Amniotic stem cell (primary cell): ENCODE data around the gene MIOX.

ENCODE experiments used
- DNase-seq: peaks from one replicate; lab custom pipeline; 2025; lab: John Stamatoyannopoulos, UW

MIOX gene

DNA sequence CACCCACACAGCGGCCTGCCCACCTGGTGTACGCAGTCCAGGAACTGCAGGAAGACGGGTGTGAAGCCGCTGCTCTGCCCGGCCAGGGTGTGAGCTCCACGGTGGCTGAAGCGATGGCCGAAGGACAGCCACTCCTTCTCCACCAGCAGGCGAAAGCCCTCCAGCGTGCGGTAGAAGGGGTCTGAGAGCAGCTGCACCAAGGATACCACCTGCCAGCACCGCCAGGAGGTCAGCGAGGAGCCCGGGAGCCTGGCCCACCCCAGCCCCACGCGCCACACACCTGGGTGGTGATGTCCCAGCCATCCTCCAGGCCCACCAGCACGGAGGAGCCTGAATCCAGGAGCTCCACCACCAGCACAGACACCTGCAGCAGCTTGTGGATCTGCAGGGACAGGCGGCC is 31.5 kb upstream of the MIOX start:
- DNase-seq, result no peak

DNA sequence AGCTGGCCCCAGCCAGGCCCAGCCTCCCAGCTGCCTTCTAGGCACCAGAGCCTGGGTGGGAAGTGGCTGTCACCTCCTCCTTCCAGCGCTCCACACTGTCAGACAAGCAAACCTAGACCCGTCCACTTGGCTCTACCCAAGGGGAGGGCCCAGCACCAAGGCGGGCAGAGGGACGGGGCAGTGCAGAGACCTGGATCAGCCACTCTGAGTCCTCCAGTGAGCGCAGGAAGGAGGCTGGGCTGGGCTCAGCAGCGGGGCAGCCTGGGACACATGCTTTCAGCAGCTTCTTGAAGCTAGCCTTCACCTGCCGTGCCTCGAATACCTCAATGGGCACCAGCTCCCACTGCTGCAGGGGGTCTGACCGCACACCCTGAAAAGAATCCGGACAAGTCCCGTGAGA is 30.6 kb upstream of the MIOX start:
- DNase-seq, result no peak

DNA sequence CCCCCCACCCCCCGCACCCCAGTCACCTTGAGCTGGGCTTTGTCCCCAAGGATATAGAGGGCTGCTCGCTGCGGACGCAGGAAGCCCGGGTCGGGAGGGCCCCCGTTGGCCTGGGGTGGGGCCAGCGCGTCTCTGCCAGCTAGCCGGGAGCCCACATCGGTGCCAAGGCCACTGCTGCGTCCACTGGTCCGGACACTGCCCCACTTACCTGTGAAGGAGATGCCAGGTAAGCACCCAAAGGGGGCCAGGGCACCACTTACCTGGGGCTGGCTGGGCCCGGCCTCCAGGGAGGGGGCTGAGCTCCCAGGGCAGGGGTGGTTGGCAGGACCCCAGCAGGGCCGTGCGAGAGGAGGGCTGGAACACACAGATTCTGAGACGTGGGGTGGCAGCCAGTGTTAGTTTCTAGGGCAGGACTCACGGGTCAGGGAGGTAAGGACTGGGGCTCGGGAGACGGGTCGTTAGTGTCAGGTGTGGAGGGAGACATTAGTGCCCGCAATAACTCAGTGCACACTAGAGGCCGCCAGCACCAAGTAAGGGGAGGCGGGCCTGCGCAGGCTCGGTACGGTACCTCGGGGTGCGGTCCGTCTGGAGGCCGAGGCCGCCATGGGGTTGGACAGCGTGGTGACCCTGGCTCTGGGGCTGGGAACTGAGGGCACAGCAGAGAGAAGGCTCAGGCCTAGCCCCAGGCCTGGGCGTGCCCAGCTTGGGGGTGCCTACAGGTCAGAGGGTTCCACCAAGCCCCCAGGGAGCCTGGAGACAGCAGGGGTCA is 30.0 kb upstream of the MIOX start:
- no peak for DNase-seq

DNA sequence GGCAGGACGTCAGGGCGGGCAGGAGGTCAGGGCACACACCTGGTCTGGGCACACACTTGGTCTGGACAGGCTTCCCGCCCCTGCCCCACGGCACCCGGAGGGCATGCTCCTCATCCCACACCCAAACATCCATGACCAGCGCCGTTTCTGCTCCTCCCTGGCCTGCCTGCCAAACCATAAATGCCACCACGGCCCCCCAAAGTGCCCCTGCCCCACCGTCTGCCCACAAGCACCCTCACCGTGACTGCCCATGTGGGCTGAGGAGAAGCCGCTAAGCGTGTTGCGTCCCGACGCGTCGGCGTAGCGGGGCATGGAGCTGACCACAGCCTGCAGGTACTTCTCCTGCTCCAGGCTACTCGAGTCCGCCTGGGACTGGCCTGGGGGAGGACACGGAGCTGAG is 27.6 kb upstream of the MIOX start:
- no peak for DNase-seq

DNA sequence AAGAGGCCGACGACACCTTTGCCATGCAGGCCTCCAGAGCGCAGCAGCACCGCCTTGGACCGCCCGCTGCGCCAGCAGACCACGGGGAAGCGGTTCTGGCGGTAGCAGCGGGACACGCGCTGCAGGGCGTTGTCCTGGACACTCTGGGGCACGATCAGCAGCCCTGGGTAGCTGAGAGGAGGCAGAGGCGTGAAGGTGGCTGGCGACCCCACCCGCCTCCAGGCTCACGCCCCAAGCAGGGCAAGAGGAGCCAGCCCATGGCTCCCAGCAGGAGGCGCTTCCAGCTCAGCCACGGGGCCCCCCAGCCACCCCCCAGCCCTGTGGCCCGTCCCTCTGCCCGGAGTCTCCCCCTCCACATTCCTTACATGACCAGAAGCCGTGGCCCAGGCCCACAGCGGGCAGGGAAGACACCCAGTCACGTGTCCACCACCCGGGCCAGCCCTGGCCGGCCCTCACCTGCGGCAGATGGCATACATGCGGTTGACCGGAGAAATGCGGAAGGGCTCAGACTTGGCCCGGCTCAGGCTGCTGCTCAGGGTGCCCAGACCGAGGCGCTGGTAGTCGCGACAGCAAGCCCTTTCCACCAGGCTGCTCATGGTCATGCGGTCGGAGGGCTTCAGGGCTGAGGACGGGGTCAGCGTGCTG is 27.0 kb upstream of the MIOX start:
- DNase-seq, result no peak

DNA sequence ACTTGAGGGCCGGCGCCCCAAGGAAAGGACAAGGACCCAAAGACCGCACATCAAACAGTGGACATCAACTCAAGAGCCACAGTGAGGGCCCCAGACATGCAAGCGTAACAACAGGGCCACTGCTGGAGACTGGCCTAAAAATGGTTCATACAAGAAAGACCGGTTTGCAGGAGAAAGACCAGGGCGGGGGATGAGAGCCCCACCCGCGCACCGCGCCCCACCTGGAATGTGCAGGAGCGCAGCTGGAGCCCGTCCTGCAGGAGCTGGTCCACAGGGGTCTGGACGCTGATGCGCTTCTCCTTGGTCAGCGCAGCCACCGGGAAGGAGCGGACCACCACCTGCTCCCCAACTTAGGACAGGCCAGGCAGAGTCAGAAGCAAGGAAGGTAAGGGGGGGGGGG is 25.7 kb upstream of the MIOX start:
- no peak for DNase-seq

DNA sequence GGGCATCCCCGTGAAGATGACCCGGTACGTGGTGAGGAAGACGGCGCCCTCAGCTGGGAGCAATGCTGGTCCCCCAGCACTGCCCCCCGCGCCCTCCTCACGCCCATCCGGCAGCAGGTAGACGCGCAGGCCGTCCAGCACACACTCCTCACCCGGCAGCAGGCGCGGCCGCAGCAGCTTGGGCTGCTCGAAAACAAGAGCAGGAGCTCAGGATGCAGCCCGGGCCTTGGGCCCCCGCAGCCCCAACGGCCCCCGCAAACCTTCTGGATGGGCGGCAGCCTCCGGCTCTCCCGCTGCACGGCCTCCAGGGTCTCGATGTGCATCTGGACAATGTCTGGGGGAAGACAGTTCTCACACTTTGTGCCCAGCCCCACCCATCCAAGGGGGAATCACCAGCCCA is 25.1 kb upstream of the MIOX start:
- no peak for DNase-seq

DNA sequence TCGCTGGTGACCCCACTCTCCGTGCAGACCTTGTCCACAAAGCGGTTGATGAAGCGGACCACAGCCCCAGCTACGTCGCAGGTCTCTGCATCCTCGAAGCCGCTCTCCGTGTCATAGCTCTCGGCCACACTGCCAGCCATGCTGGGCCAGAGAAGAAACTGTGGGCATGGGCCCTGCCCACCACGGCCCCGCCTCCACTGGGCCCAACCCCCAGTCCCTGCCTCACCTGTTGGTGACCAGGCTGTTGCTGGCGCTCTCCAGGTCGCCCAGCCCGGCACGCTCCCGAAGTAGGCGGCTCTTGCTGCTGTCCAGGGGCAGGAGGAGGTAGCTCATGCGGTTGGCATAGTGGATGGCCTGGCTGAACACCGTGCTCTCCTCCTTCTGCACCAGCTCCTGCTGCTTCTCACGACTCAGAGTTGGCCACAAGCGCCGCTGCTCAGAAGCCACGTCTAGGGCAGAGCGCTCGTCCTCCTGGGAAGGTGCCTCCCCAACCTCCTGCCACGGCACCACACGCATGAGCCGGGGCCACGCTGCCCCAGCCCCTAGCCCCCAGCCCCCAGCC is 24.6 kb upstream of the MIOX start:
- DNase-seq, result no peak

DNA sequence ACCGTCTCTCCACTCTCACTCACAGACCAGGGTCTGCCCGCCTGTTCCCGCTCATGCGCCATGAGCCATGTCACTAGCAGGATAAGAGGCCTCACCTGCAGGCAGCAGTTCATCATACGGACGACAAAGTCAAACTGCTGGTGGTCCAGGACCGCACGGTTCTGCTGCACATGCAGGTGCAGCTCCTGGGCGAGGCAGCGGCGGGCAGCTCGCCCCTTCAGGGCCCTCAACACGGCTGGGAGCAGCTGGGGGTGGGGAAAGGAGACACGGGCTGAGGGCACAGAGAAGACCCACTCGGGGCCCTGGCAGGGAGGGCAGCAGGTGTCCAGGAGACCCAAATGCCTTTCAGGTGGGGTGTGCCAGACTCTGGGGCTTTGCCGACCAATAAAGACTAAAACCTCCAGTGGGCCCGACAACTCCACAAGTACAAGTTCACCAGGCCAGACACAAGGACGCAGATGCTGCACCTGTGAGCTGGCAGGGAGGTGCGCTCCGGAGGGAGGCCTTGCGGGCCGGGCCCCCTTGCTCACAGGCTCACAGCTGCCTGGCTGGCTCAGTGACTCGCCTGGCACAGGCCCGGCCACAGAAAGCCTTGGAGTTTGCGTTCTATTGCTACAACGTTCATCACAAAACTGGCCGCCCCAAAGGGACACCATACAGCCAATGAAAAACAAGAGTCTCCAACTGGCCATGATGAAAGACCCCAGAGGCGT is 23.3 kb upstream of the MIOX start:
- no peak for DNase-seq

DNA sequence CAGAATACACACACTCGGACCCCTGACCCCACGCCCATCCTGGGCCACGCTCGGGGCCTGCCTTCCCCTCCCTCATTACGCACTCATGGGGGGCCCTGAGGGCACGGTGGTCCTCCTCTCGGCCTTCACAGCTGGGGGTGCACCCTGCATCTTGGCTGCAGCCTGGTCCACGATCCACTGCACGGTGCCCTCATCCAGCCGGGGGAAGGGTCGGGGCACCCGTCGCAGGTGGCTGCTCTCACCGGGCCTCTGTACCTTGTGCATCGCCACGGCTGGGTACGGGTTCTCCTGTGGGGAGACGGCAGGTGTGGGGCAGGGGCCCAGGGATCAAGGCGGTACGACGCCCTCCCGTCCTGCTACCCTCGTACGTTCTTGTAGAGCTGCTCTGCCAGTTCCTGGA is 22.2 kb upstream of the MIOX start:
- no peak for DNase-seq

DNA sequence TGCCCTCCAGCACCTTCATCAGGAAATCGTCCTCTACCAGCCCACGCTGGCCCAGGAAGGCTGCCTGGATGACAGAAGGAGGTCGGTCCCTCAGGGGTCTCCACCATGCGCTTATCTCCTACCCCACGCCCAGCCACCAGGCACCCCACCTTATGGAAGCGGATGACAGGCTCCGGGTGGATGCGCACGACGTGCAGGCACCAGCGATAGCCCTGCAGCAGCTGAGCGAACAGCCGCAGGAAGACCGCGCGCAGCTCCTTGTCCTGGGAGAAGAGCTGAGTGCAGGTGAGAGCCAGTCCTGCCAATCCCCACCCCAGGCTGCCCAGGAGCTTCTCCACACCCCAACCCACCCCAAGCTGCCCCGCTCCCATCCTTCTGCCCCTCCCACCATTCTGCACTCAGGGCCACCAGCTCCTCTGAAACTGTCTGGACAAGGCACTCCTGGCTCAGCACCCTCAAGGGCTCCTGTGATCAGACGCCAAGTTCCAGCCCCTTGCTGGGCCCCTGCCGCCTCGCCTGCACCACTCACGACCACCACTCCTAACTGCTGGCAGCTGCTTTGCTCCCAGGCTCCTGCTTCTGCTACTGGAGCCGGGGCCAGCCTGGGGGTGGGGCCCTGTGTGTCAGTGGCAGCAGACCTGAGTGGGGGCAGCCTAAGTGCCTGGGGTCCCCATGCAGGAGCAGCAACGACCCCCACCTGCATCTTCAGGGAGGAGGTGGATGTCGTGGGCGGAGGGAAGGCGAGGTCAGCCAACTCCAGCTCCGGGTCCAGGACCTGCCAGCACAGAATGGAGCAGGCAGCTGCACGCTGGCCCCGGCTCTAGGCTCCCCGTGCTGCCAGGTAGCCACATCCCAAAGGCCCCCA is 21.4 kb upstream of the MIOX start:
- DNase-seq, result no peak

DNA sequence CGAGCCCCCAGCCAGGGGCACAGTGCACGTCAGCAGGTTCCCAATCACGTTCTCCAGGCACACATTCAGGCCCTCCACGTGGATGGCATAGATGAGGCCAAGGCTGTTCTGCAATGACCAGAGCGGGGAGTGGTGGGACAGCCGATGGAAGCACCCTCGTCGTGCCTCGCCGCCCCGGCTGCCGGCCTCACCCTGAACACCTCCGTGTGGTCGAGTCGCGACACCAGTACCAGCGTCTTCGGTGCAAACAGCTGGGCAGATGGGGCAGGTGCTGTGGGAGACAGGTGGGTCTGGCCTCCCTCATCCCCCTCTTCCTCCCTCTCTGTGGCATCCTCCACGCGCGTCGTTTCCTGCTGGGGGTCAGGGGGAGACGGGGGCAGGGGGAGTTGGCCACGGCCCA is 19.3 kb upstream of the MIOX start:
- no peak for DNase-seq

DNA sequence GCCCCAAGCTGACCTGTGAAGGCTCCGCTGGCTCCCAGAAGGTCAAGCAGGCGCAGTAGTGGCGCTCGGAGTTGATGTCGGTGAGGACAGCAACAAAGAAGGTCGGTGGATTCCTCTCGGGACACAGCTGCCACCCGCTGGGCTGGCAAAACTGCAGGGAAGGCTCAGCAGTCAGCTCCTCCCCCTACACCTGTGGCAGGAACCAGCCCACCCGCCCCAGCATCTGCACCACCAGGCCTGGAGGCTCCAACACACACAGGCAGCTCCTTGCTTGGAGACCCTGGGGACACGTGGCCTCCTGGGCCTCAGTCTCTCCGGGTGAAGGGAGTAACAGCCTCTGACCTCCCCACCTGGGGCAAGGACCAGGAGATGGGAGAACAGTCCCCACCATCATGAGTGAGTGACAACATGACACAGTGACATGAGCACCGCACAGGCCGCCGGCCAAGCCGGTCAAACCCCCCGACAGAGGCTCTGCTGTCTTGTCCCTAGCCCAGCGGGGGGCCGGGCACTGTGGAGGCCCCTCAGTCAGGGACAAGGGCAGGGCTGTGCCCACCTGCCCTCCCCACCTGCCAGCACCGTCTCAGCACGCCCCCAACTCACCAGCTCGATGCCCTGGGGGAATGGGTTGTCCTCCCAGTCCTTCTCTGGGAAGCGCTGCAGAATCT is 18.8 kb upstream of the MIOX start:
- DNase-seq, result no peak

DNA sequence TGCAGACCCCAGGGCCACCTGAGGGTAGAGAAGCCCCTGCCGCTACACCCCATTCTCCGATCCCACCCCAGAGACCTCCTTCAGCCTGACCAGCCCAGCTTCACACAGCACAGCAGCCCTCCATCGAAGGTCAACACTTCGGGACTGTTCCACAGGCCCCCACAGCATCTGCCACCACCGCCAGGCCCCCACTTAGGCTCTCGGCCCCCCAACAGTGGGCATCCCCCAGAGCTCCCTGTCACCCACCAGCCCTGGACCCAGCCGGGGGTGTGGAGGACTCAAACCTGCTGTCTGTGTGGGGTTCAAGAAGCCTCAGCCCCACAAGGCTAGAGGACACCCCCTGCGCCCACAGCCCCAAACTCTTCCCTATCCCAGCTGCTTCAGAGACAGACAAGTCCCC is 18.0 kb upstream of the MIOX start:
- DNase-seq, result no peak

DNA sequence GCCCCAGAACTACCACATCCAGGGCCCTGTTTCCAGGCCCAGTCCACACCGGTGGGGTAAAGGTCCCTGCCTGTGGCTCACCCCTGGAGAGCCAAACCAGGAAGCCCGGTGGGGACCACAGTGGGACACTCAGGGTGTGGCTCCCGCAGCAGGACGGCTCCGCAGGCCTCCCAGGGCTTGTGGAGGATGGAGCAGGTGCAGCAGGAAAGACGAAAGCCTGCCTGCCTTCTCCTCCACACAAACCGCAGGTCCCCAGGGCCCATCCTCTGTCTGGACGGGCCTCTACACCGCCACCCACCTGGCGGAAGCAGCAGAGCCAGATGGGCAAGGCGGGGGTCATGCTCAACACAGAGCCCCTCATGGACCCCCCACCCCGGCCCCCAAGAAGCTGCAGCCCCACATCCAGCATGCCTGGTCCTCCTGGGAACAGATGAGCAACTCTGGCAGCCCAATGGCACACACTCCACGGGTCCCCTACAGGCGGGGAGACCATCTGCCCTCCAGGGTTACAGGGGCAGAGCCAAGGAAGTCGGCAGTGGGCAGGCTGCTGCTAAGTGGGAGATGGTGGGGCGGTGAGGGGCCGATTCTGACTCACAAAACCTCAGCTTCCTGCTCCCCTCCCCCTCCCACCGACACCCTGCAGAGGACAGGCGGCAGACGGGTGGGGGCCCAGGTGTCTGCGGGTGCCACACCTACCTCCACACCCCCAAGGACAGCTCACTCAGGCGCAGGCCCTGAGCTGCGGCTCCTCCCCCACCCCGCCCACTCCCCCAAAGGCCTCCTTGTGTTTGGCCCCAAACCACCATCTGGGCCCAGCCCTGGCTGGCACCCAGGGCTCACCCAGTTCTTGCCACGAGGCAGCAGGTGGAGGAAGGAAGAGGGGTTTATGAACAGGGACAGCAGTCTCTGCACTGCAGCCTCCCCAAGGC is 17.0 kb upstream of the MIOX start:
- DNase-seq, result no peak

DNA sequence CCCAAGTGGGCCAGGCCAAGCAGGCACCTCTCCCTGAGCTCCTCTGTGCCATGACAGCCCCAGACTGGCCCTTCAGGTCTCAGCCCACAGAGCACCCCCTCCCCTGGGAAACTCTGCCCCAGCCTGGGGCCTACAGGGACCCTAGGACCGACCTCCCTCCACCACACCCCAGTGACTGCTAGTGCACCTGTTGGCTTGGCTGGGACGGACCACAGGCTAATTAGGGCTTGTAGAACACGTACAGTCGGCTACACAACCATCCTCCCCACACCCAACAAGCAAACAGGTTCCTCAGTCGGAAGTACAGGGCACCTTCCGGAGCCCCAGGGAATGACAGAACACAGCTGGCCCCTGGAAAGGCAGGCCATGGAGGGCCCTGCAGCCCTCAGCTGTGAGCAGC is 16.2 kb upstream of the MIOX start:
- no peak for DNase-seq

DNA sequence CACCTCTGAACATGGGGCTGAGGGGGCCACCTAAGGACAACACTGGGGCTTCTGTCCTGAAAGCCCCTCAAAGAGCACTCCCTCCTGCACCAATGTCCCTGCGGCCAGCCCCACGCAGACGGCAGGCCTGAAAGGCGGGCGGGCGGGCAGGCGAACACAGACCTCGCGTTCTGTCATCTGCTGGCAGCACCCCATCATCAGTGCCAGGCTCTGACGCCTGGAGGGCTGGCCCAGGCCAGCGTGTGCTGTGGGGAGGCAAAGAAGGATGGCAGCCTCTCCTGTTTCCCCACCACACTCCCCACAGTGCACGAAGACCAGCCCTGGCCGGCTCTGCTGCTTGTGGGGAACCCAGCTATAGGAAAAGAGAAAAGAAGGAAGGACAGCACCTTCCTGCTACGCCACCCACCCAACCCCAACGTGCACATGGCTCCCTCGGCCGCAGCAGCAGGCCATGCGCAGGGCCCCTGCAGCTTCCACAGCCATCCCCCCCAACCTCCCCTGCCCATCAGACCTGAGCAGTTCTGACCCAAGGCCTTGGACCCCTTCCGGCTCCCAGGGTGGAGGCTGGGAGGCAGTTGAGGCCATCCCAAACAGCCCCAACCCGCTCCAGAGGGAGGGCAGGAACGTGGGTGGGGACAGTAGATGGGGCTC is 15.3 kb upstream of the MIOX start:
- no peak for DNase-seq

DNA sequence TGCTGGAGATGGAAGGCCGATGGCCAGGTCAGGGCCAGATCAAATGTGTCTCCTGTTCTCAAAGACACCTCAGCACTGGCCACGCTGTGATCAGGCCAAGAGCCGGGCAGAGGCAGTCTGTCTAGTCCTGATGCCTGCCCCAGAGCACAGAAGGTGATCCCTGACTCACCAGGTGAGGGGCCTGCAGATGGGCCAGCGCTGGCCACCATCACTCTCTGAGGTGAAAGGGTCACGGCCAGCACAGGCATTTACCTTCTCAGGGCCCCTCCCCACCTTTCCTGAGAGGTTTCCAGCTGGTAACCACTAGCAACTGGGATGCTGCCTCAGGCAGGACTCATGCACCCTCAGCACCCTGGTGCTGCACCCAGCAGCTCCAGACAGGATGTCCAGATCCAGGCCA is 14.7 kb upstream of the MIOX start:
- no peak for DNase-seq

DNA sequence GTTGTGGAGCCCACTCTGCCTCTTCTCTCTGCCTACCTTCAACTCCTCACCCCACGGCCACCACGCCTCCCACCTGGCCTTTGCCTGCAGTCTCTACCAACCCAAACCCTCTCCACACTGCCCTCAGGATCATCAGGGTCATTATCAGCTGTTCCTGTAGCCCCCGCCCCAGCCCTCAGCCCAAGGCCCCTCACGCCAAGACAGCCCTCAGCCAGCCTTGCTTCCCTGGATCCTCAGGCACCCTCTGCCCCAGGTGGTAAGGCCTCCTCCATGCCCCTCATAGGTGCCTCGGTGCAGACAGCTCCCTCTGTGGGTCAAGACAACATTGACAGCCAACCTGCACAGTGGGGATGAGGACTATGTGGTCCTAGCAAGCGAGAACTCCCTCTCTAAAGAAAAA is 13.6 kb upstream of the MIOX start:
- no peak for DNase-seq
